Ovary (tissue), 3 donors: Measurements from ENCODE around the gene ABCF3.

Experiments
- CTCF ChIP-seq, 3 donors: fragments of 450-650 bp in 2 of 3; fragments of 200-600 bp in 1 of 3; IDR thresholded peaks; one replicate each; pipeline versions ENCODE4 v1.5.1 to v1.8.0; 2016 to 2022; ENCODE audit warnings: antibody characterized with exemption in 3 of 3, mild to moderate bottlenecking in 1 of 3
- POLR2A ChIP-seq: fragments of 450-650 bp; IDR thresholded peaks from one replicate; pipeline ENCODE4 v1.6.1; 2017; ENCODE audit warnings: antibody characterized with exemption, mild to moderate bottlenecking, moderate library complexity
- donor health status: DM: no; HTN: no; CAD: no.

GRCh38 chr3:184180165-184180564 lies 5.8 kb upstream of the ABCF3 start:
- TF ChIP-seq CTCF (IDR thresholded peaks at IDR 0.05) (no peak), POLR2A (no peak)
